Bronchial epithelial cell (primary cell): ENCODE measurements around the gene ZCCHC24. TPM values are rescaled to one million over a fixed set of nuclear protein-coding genes. Genes with fewer than 3 reads are reported as not detected.

Experiments used
- DNase-seq: peaks from one replicate; pipeline ENCODE4 v3.0.0-alpha.2; 2010; ENCODE audit warnings: low read depth
- FAIRE-seq: peaks from 2 replicates; lab custom pipeline; 2011; peaks lifted over from hg19 to GRCh38; lab: Jason Lieb, UNC
- H3K27me3 ChIP-seq: 2 replicates; pipeline ENCODE4 v1.5.1; 2011; ENCODE audit warnings: low read length; ENCODE audit not compliant: control insufficient read depth, insufficient read depth
- H3K36me3 ChIP-seq: 2 replicates; pipeline ENCODE4 v1.5.1; 2011; ENCODE audit warnings: low read length; ENCODE audit not compliant: control insufficient read depth, insufficient read depth
- H3K4me3 ChIP-seq: 2 replicates; pipeline ENCODE4 v1.5.1; 2011; ENCODE audit warnings: mild to moderate bottlenecking, low read depth, low read length, control low read depth
- total RNA-seq: library from RNA; depleted of rRNA; stranded (reverse); fragments of >200 nt; gene quantifications from 2 replicates; pipeline ENCODE4 v1.2.1, GENCODE V29; 2014
- TF ChIP-seq, protein P1 (sequence below): IDR thresholded peaks from 2 replicates; pipeline ENCODE4 v1.5.1; 2011; ENCODE audit warnings: mild to moderate bottlenecking, moderate library complexity, low read length, control low read depth, inconsistent platforms; ENCODE audit not compliant: insufficient read depth, severe bottlenecking

The ZCCHC24 gene
- total RNA-seq, 1 donor from 2014 or later: 0.53 TPM

DNA sequence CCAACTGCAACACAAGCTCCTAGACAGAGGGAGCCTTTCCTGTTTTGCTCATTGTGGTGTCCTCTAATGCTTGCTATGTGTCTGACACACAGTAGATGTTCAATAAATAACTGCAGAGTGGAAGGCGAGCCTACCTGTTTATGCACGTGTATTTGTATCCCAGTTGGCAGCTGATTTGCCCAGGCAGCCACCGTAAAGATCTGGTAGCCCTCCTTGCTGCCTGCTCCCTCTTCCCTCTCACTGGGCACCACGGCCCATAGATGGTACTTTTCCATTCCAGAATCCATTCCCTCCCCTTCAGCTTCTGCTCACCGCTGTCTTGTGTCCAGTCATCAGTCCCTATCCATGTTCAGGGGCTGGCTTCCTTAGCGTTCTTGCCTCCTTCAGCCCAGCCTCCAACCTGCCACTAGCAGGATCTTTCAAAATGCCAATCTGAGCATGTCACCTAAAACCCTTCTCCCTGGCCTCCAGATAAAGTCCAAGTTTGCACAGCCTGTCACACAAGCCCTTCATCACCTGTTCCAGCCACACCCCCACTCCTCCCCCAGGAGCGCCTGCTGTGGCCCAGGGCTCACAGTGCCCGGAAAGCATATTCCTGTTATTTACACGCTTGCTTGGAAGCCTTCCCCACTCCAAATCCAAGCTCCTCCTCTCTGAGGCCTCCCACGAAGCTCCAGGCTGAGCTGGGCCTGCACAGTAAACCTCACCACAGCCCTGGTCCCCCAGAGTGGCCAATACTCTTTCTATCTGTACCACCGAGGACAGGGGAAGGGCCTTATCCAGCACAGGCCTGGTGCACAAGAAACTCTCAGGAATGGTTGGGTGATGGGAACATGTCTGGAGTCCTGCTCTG is 21.0 kb downstream of the ZCCHC24 start:
- no peak overlapping the region for H3K4me3 ChIP-seq
- no peaks in the 10 kb centered on the region for H3K36me3 ChIP-seq
- FAIRE-seq (no peak), DNase-seq (no peak)
- no peaks in the 10 kb centered on the region for H3K27me3 ChIP-seq
- TF ChIP-seq, protein P1, sequence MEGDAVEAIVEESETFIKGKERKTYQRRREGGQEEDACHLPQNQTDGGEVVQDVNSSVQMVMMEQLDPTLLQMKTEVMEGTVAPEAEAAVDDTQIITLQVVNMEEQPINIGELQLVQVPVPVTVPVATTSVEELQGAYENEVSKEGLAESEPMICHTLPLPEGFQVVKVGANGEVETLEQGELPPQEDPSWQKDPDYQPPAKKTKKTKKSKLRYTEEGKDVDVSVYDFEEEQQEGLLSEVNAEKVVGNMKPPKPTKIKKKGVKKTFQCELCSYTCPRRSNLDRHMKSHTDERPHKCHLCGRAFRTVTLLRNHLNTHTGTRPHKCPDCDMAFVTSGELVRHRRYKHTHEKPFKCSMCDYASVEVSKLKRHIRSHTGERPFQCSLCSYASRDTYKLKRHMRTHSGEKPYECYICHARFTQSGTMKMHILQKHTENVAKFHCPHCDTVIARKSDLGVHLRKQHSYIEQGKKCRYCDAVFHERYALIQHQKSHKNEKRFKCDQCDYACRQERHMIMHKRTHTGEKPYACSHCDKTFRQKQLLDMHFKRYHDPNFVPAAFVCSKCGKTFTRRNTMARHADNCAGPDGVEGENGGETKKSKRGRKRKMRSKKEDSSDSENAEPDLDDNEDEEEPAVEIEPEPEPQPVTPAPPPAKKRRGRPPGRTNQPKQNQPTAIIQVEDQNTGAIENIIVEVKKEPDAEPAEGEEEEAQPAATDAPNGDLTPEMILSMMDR: no peak

DNA sequence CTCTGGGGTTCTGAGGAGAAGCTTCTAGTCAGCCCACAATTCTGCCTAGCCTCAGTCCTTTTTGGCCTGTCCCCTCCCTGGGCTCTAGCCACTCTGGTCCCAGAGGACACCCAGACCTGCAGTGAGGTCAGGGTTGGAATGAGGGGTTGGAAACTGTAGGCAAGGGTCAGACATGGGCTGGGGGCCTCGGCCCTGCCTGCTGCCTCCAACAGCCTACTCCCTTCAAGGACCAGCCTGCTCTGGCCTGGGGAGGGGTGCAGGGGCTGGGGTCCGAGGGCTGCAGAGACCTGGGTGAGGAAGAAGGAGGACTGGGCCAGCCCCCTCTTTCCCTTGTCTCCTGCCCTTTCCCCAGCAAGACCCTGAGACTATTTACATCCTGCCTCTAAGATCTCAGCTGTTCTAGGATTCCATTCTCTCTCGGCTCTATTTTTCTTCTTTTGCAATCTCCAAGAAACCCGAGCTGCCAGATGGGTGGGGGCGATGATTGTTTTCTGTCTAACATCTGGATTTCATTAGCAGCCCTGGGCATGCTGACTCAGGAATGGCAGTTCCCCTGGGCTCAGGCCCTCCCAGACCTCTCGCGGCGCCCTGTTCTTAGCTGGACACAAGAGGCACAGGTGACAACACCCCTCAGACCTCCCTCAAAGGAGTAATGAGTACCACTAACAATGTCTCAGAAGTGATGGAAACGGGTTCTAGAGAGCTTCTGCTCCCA is 23.1 kb downstream of the ZCCHC24 start:
- FAIRE-seq (no peak), DNase-seq (no peak)
- Histone ChIP-seq H3K27me3 (no peaks in the 10 kb centered on the region), H3K36me3 (peaks cover 1% of the 10 kb centered on the region), H3K4me3 (no peak overlapping the region)
- TF ChIP-seq, protein P1: no peak

DNA sequence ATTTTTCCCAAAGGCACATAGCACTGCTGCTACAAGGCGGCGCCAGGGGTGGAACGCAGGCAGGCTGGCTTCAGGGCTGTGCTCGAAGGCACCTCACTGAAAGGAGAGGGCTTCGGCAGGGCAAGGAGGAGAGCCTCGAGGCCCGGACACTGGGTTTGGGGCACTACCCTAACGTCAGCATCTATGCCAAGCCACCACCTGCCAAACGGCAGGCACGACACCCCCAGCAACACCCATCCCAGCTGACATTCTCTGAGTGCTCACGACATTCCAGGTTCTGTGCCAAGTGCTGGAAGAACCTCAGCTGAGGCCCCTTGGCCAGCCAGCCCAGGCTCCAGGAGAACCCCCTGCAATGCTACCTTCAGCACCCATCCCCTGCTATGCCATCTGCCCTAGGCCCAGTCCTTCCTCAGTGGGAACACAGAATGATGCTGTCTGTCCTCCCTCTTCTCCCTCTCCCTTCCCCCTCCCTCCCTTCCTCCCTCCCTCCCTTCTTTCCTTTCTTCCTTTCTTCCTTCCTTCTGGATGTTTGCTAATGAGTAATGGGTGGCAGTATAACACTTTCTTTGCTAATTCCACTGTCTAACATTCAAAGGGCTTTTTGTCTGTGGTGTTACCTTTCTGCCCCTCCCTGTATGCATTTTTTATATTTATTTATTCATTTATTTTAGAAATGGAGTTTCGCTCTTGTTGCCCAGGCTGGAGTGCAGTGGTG is 24.3 kb downstream of the ZCCHC24 start:
- TF ChIP-seq, protein P1: no peak
- FAIRE-seq (no peak), DNase-seq (no peak)
- Histone ChIP-seq H3K4me3 (no peak overlapping the region), H3K27me3 (no peaks in the 10 kb centered on the region), H3K36me3 (peaks cover 1% of the 10 kb centered on the region)

GRCh38 chr10:79418886-79419595 is 26.4 kb downstream of the ZCCHC24 start:
- TF ChIP-seq, protein P1: no peak
- no peak overlapping the region for H3K4me3 ChIP-seq
- DNase-seq (no peak), FAIRE-seq (no peak)
- no peaks in the 10 kb centered on the region for H3K27me3 ChIP-seq
- H3K36me3 ChIP-seq: peaks cover 1% of the 10 kb centered on the region

GRCh38 chr10:79418274-79418673 is 27.1 kb downstream of the ZCCHC24 start:
- TF ChIP-seq, protein P1: no peak
- no peaks in the 10 kb centered on the region for H3K27me3 ChIP-seq
- FAIRE-seq (no peak), DNase-seq (no peak)
- peaks cover 1% of the 10 kb centered on the region for H3K36me3 ChIP-seq
- no peak overlapping the region for H3K4me3 ChIP-seq
